ENCODE results near the gene PTTG1IP. TPM values are rescaled to one million over a fixed set of nuclear protein-coding genes. Genes with fewer than 3 reads are reported as not detected.
A peak's percentile ranks its signal among the peaks of the same experiment; 100 is the strongest.

The PTTG1IP gene
- total RNA-seq, 2 donors from 2014 or later, result 284 to 303 TPM

DNA sequence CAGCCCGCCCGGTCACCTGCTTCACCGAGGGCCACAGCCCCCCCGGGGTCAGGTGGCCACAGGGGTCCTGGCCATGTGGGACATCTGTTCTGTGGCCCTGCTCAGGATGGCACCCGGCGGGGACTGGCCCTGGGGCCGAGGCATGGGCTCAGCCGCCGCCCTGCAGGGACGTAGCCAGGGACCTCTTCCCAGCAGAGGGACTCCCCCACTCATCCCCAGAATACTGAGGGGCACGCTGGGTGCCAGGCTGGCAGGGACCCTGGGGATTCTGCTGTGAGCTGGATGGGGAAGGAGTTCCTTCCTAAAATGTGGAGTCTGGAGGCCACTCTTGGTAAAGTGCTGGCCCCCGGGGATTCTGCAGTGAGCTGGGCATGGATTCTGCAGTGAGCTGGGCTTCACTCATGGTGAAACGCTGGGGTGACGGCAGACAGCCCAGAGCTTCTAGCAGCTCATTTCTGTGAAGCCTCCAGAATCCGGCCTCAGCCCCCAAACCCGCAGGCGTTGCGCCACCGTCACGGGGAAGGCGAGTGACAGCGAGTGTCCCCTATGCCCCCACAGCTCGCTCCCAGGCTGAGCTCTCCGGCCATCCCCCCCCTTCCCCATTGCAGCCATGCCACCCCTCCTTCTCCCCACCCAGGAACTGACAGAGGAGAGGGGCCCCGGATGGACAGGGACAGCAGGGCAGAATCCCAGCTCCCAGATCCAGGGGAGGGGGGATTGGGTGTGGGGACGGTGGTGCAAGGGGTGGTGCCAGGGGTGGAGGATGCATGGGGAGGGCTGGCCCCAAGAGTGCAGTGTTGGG lies 45.8 kb upstream of the PTTG1IP start:
- Histone ChIP-seq H3K27me3 (no peaks in the 10 kb centered on the region), H3K36me3 (no peaks in the 10 kb centered on the region), H3K4me1 (no peaks in the 10 kb centered on the region), H3K9me3 (no peaks in the 10 kb centered on the region), H3K27ac (no peak overlapping the region), H3K4me3 (peak overlapping the region in 1 of 2 donors; percentile 35)
- TF ChIP-seq, protein P1, sequence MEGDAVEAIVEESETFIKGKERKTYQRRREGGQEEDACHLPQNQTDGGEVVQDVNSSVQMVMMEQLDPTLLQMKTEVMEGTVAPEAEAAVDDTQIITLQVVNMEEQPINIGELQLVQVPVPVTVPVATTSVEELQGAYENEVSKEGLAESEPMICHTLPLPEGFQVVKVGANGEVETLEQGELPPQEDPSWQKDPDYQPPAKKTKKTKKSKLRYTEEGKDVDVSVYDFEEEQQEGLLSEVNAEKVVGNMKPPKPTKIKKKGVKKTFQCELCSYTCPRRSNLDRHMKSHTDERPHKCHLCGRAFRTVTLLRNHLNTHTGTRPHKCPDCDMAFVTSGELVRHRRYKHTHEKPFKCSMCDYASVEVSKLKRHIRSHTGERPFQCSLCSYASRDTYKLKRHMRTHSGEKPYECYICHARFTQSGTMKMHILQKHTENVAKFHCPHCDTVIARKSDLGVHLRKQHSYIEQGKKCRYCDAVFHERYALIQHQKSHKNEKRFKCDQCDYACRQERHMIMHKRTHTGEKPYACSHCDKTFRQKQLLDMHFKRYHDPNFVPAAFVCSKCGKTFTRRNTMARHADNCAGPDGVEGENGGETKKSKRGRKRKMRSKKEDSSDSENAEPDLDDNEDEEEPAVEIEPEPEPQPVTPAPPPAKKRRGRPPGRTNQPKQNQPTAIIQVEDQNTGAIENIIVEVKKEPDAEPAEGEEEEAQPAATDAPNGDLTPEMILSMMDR (IDR thresholded peaks at IDR 0.05), result no peak
- DNase-seq (ENCODE audit: low spot score), result no peak

- no peaks in the 10 kb centered on the region for H3K4me1 ChIP-seq
- H3K9me3 ChIP-seq, result no peaks in the 10 kb centered on the region
- H3K4me3 ChIP-seq, result no peak overlapping the region
- H3K27ac ChIP-seq, result no peak overlapping the region
- H3K36me3 ChIP-seq, result no peaks in the 10 kb centered on the region
- H3K27me3 ChIP-seq, result no peaks in the 10 kb centered on the region
- TF ChIP-seq, protein P1 (IDR thresholded peaks at IDR 0.05), result no peak
- no peak for DNase-seq (ENCODE audit: low spot score)
Measured at GRCh38 chr21:44918581-44919033, 45.1 kb upstream of the PTTG1IP start.

DNA sequence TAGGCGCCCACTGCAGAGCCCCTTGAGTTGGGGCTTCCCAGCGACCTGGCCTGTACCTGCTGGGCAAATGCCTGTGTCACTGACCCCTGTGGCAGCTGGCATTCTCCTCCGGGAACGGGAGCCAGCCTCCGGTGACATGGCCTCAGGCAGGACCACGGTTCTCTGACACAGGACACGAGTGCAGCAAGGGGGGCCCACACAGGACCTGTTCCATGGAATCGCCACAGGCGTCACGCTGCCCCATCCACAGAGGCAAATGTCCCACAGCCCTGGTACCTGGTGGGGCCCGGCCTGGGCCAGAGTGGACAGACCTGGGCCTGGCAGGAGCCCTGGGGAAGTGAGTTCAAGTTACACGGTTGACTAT lies 44.6 kb upstream of the PTTG1IP start:
- DNase-seq (ENCODE audit: low spot score), result no peak
- Histone ChIP-seq H3K4me3 (no peak overlapping the region), H3K9me3 (no peaks in the 10 kb centered on the region), H3K27ac (no peak overlapping the region), H3K27me3 (no peaks in the 10 kb centered on the region), H3K36me3 (no peaks in the 10 kb centered on the region), H3K4me1 (no peaks in the 10 kb centered on the region)
- TF ChIP-seq, protein P1 (IDR thresholded peaks at IDR 0.05), result no peak

DNA sequence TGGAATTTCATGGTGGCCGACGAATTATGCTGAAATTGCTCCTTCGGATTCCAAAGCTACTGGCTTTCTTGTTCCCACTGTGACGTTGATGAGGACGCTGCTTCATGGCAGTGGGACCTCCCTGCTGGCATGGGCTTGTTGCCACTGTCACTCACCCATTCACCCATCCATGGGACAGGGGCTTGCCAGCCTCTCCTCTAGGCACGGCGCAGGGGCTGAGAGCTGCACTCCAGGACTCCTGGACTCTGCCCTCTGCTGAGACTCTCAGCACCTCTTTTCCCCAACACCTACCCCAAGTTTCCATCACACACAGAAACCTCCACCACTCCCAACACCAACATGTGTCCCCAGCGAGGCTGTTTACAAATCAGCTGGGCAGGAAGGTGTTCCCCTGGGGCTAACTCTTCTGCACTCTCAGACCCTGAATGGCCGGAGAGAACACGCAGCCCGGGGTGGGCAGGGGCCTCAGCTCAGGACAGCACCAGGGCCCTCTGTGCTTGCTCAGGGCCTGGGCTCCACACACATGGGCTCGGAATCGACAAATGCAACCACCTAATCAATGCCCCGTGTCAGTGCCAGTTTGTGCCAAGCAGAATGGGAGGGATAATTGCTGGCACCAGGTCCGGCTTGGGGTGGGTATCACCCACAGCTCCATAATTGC lies 44.1 kb upstream of the PTTG1IP start:
- TF ChIP-seq, protein P1 (IDR thresholded peaks at IDR 0.05), result no peak
- no peak for DNase-seq (ENCODE audit: low spot score)
- no peaks in the 10 kb centered on the region for H3K27me3 ChIP-seq
- H3K4me1 ChIP-seq, result no peaks in the 10 kb centered on the region
- H3K4me3 ChIP-seq, result no peak overlapping the region
- no peak overlapping the region for H3K27ac ChIP-seq
- H3K9me3 ChIP-seq, result no peaks in the 10 kb centered on the region
- no peaks in the 10 kb centered on the region for H3K36me3 ChIP-seq

DNA sequence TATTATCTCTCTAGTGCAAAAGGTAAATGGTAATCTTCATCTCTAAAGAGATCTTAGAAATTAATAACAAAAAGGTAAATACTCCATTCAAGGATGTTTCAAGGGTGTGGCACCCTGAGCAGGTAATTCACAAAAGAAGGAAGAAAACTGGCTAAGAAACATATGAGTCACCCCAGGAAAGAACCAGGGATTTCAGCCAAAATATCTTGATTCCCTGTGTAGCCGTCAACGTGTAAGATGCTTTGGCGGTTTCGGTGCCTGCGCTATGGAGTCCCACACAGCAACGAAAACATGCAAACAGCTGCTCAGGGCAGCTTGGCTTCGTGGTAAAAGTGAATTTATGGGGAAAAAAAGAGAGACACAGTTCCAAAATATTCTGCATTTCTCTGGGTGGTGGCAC lies 43.5 kb upstream of the PTTG1IP start:
- no peaks in the 10 kb centered on the region for H3K36me3 ChIP-seq
- TF ChIP-seq, protein P1 (IDR thresholded peaks at IDR 0.05), result no peak
- no peaks in the 10 kb centered on the region for H3K4me1 ChIP-seq
- H3K27me3 ChIP-seq, result no peaks in the 10 kb centered on the region
- H3K9me3 ChIP-seq, result no peaks in the 10 kb centered on the region
- no peak for DNase-seq (ENCODE audit: low spot score)
- H3K4me3 ChIP-seq, result no peak overlapping the region
- no peak overlapping the region for H3K27ac ChIP-seq
